Inflammatory macrophage (primary cell): ENCODE results near the gene RAB3A.
"Not testable (repeated sequence)": the region's sequence is repeated elsewhere in the genome, so short reads cannot be mapped to it uniquely, and the experiment has no call there.

ENCODE experiments used
- DNase-seq, 2 donors: peaks; one replicate each; pipeline ENCODE4 v3.0.0-alpha.2; 2020 to 2022

Gene RAB3A

DNA sequence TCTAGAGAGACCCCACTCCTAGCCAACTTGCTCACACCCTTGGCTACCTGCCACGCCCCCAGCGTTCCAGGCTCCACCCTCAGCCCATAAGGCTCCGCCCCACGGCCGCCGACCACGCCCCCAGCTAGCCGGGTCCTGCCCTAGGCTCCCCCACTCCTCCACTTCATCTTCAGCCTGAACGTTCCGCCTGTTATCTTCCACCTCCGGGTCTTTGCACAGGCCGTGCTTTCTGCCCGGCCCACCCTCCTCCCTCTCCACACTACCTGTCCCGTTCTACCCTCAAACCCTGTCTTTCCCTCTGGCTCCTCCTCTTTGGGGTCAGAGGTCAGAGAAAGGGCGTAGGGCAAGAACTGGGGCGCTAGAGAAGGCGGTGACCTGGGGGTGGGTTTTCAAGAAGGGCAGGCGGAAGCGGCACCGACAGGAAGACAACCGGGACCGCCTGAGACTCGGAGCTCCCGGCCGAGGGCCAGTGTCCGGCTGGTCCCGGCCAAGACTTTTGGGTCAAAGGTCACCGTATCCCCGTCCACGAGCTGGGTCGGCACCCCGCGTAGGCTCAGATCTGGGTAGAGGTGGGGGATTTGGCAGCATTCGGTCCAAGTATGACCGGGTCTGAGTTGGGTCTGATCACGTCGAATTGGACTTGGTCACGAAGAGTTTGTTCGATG lies 20.1 kb upstream of the RAB3A start:
- peak; percentile 38 to 58 for DNase-seq

GRCh38 chr19:18221815-18222725 lies 18.2 kb upstream of the RAB3A start:
- DNase-seq = no peak

- DNase-seq = no peak
Measured at GRCh38 chr19:18220632-18221275, 16.9 kb upstream of the RAB3A start.

- DNase-seq = no peak
Measured at GRCh38 chr19:18219911-18220631, 16.2 kb upstream of the RAB3A start.

DNA sequence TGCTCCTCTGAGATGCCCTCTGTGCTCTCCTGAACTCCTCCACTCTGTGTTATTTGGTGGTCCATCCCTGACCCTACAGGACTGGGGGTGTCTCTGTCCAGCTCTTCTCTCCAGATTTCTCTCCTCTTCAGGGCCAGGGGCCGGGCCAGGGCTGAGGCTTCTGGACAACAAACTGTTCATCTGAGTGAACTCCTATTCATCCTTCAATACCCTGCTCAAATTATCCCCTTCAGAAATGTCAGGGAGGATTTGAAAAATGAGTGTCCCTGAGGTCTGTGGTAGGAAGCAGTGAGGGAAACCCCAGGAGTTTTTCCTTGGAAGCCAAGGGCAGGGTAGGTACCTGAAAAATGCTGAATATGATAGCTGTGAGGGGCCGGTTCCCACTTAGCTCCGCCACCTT lies 14.8 kb upstream of the RAB3A start:
- no peak for DNase-seq

GRCh38 chr19:18218159-18218558 lies 14.3 kb upstream of the RAB3A start:
- DNase-seq = no peak

GRCh38 chr19:18216789-18217188 lies 12.9 kb upstream of the RAB3A start:
- no peak for DNase-seq

GRCh38 chr19:18214779-18215433 lies 11.1 kb upstream of the RAB3A start:
- DNase-seq = no peak

DNA sequence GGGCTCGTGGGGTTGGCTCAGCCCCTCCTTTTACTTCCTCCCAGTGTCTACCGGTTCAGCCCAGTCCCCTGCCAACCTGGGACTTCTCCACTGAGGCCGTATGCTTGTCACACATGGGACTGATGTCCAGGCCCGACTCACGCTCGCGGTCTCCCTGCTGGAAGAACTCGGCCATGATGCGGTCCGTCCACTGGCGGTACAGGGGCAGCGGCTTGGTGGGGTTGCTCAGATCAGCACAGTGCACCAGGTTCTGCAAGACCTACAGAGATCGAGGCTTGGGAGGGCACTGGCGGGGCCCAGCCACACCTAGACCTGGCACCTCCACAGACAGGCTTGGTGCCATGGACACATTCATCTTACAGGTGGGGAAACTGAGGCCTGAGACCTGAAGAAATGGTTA lies 7.8 kb upstream of the RAB3A start:
- DNase-seq = no peak

- not testable (repeated sequence) for DNase-seq
Measured at GRCh38 chr19:18209912-18210311, 6.1 kb upstream of the RAB3A start.

DNA sequence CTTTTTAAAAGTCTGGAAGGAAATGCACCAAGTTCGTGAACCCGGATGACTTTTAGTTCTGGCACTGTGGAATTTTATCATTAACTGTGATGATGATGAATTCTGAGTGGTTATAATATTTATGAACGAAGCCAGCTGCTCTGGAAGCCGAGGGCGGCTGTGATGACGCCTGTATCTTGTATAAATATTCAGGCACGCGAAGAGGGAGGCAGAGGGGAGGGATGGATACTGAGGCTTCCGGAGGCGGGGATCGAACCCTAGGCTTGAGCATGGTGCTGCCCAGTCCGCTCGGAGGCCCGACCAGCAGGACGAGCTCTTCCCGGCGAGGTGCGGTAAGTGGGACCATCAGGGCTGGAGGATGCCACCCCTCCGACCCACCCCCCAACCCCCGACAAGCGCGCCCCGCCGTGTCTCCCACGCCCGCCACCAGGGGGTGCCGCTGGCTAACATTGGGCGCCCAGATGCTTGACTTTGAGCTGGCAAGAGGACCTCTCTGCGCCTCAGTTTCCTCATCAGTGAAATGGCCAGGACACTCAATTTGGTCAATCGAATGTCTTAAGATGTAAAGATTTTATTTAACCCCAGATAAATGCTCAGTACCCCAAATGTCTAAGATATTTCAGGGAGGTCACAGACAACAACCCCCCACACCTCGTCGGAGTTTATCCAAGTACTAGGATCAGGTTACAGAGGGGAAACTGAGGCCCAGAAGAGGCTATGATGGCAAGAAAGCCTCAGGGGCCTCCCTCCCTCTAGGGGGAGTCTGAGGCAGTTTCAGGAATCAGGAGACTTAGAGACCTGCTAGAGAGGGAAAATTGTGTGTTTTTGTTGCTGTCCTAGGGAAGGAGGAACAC lies 4.5 kb upstream of the RAB3A start:
- DNase-seq = peak in 1 of 2 donors; percentile 30

DNA sequence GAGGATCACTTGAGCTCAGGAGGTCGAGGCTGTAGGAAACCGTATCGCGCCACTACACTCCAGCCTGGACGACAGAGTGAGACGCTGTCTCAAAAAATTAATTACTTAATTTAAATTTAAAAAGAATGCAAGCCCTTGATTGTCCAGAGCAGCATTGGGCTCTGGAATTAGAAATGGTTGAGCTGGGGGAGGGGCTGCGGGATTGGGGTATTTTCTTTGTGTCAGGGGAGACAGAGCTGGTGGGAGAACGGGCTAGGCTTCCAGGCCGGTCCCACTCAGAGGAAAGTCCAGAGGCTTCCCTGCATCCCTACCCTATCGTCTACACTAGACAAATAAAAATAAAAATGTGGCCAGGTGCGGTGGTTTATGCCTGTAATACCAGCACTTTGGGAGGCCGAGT lies 2.2 kb upstream of the RAB3A start:
- no peak for DNase-seq

GRCh38 chr19:18205200-18205892 lies 1.5 kb upstream of the RAB3A start:
- DNase-seq = peak in 1 of 2 donors; percentile 47

DNA sequence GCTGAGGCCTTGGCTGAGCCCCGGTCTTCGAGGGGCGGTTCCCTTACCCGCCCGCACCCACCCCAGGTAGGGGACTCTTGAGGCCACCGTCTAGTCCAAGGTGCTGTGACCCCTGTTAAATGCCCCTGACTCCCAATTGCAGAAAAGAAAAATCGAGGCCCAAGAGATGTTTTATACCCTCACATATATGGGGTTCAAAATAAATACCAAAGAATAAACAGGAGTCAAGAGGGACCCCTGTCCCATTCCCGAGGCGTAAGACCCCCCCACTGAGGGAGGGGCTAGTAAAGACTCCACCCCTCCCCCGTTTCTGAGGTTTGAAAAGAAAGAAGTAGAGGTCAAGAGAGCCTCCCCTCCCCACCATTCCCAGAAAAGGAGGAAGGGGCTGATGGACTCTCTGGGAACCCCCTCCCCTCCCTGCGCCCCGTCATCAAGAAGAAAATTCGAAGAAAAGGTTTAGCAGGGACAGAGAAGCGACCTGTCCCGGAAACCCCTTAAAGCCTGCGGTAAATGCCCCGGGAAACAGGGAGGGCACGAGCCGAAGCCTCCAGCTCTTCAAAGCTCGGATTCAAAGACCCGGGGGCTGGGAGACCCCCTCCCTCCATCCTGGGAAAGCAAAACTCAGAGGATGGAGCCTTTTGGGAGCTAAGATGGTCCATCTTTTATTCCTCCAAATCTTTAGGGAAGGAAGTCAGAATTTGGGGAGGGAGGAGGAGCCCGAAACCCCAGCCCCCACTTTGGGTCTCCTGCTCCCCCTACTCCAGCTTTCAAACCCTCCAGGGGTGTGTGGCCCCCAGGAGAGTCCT lies 755 bp upstream of the RAB3A start:
- peak in 1 of 2 donors; percentile 10 for DNase-seq

DNA sequence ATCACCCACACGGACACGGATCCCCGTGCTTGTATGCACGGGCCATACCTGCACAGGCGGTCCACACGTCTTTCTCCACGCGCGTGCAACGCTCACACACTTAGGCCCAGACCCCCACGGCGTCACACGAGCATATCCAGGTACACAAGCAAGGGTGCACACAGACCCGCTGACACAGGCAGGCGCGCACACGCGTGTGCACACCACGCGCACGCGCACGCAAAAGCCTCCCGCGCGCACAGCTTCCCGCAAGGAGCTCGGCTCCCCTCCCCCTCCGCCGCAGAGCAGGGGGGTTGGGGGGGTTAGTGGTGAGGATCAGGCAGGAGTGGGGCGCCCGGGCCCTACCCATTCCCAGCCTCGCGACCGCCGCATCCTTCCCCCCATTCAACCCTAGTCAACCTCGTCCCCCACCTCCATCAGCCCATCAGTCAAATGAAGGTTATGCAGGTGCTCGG lies 407 bp downstream of the RAB3A start:
- peak in 1 of 2 donors; percentile 25 for DNase-seq

DNA sequence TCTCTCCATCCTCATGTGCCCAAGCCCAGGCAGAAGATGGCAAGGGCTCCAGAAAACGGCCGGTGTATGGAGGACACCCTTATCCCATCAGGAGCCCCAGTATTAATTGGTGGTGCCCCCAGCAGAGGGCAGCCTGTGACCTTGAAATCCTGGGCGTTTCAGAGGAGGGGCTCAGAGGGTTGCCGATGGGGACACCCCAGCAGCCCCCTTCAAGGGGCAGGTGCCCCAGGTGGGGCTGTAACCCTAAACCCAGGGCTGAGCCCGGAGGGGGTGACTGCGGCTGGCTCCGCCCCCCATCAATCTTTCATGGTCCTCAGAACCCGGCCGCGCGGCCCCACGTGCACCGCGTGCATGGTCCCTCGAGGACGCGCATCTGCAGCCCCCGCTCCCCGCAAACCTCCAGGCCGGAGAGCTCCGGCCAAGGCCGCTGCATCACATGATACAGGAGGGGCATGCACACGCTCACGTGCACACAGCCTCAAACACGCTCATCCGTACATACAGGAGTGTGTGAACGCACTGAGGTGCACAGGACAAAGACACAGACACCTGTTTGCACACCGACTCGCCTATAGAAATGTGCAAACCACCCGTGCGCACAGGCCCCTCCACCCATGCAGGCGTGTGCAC lies 949 bp downstream of the RAB3A start:
- no peak for DNase-seq

DNA sequence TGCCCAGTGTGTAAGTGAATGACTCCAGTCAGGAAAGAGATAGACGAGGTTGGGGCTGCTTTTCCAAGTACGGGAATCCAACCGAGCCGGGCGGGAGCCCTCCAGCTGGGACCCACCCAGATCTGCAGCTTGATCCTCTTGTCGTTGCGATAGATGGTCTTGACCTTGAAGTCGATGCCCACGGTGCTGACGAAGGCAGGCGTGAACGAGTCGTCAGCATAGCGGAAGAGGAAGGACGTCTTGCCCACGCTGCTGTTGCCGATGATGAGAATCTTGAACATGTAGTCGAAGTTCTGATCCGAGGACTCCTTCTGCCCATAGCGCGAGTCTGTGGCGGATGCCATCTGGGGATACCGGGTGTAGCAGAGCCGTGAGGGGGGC lies 1.5 kb downstream of the RAB3A start:
- peak in 1 of 2 donors; percentile 48 for DNase-seq

- no peak for DNase-seq
Measured at GRCh38 chr19:18198374-18198773, 5.5 kb downstream of the RAB3A start.

- DNase-seq = no peak
Measured at GRCh38 chr19:18197941-18198340, 5.9 kb downstream of the RAB3A start.
